Measurements from ENCODE around the gene SYTL5.

The SYTL5 gene

GRCh38 chrX:38150993-38151392, 144.6 kb downstream of the SYTL5 start:
- DNase-seq, result no peak

GRCh38 chrX:38151441-38151840, 145.1 kb downstream of the SYTL5 start:
- peak; percentile 82 for DNase-seq

- no peak for DNase-seq
Measured at GRCh38 chrX:38154340-38154739, 148.0 kb downstream of the SYTL5 start.

GRCh38 chrX:38154818-38155217, 148.5 kb downstream of the SYTL5 start:
- peak; percentile 42 for DNase-seq

- no peak for DNase-seq
Measured at GRCh38 chrX:38156838-38157237, 150.5 kb downstream of the SYTL5 start.

GRCh38 chrX:38163193-38163592, 156.8 kb downstream of the SYTL5 start:
- DNase-seq, result no peak

- no peak for DNase-seq
Measured at GRCh38 chrX:38165023-38165422, 158.7 kb downstream of the SYTL5 start.

GRCh38 chrX:38166478-38167083, 160.2 kb downstream of the SYTL5 start:
- DNase-seq, result peak; percentile 15

GRCh38 chrX:38170556-38170955, 164.2 kb downstream of the SYTL5 start:
- no peak for DNase-seq

GRCh38 chrX:38172596-38172995, 166.2 kb downstream of the SYTL5 start:
- no peak for DNase-seq

- peak; percentile 26 for DNase-seq
Measured at GRCh38 chrX:38175139-38175538, 168.8 kb downstream of the SYTL5 start.

- no peak for DNase-seq
Measured at GRCh38 chrX:38178396-38178795, 172.0 kb downstream of the SYTL5 start.
